Esophagus (tissue), 2 donors: Measurements from ENCODE around the gene ERCC1. TPM values are rescaled to one million over a fixed set of nuclear protein-coding genes. Genes with fewer than 3 reads are reported as not detected.
A peak's percentile ranks its signal among the peaks of the same experiment; 100 is the strongest.

Experiments used
- H3K27ac ChIP-seq, 2 donors: one replicate each; pipeline ENCODE4 v1.5.1; 2013; ENCODE audit warnings: low read depth in 2 of 2, mild to moderate bottlenecking in 2 of 2, inconsistent platforms in 1 of 2, low read length in 1 of 2, moderate library complexity in 1 of 2
- H3K27me3 ChIP-seq, 2 donors: one replicate each; pipeline ENCODE4 v1.6.1; 2013; ENCODE audit warnings: low read length in 2 of 2, control low read depth in 1 of 2, mild to moderate bottlenecking in 1 of 2; ENCODE audit not compliant: insufficient read depth in 2 of 2, control insufficient read depth in 1 of 2
- H3K36me3 ChIP-seq, 2 donors: one replicate each; pipeline ENCODE4 v1.6.1; 2013; ENCODE audit warnings: low read length in 1 of 2; ENCODE audit not compliant: control insufficient read depth in 2 of 2, insufficient read depth in 2 of 2
- H3K4me1 ChIP-seq, 2 donors: one replicate each; pipeline ENCODE4 v1.6.1; 2013; ENCODE audit warnings: low read length in 1 of 2; ENCODE audit not compliant: control insufficient read depth in 2 of 2, insufficient read depth in 2 of 2
- H3K4me3 ChIP-seq, 2 donors: one replicate each; pipeline ENCODE4 v1.5.1; 2013; ENCODE audit warnings: low read length in 2 of 2, mild to moderate bottlenecking in 2 of 2, low read depth in 1 of 2, moderate library complexity in 1 of 2
- H3K9me3 ChIP-seq, 2 donors: one replicate each; pipeline ENCODE4 v1.6.1; 2013; ENCODE audit warnings: mild to moderate bottlenecking in 2 of 2, low read depth in 1 of 2, low read length in 1 of 2, moderate library complexity in 1 of 2; ENCODE audit not compliant: control insufficient read depth in 2 of 2, insufficient read depth in 1 of 2
- WGBS, 2 donors: extraction: QIAGEN DNeasy Blood & Tissue Kit; methylation state at CpG; one replicate each; pipeline ENCODE4 v1.1.7; 2013; 5-methylcytosine and 5-hydroxymethylcytosine counted together
- polyA plus RNA-seq, 2 donors: library from polyadenylated mRNA; stranded (reverse); fragments of 200-250 nt; gene quantifications; one replicate each; pipeline ENCODE4 v1.2.3, GENCODE V29; 2013
- donor health status: healthy with polysubstance abuse.
- donor health status: Bipolar disorder and iron deficiency.

Gene ERCC1
- polyA plus RNA-seq, 2 donors = 33.3 to 33.4 TPM

- Histone ChIP-seq H3K27ac (peak overlapping the region; percentile 95 to 97), H3K4me3 (peak overlapping the region; percentile 69 to 75), H3K27me3 (no peaks in the 10 kb centered on the region), H3K4me1 (peaks cover 5 to 15% of the 10 kb centered on the region in 2 donors), H3K9me3 (no peaks in the 10 kb centered on the region), H3K36me3 (no peaks in the 10 kb centered on the region)
- WGBS, 2 donors = 0% methylated on average over 17 to 19 of the region's 19 CpGs
These were observed 45.0 kb upstream of the ERCC1 start for GRCh38 chr19:45468803-45469131.

GRCh38 chr19:45468159-45468651 lies 44.5 kb upstream of the ERCC1 start:
- Histone ChIP-seq H3K4me1 (peaks cover 5 to 15% of the 10 kb centered on the region in 2 donors), H3K9me3 (no peaks in the 10 kb centered on the region), H3K4me3 (peak overlapping the region; percentile 69 to 75), H3K36me3 (no peaks in the 10 kb centered on the region), H3K27ac (peak overlapping the region; percentile 95 to 97), H3K27me3 (no peaks in the 10 kb centered on the region)
- WGBS, 2 donors = 1% methylated on average over 31 of the region's 31 CpGs

DNA sequence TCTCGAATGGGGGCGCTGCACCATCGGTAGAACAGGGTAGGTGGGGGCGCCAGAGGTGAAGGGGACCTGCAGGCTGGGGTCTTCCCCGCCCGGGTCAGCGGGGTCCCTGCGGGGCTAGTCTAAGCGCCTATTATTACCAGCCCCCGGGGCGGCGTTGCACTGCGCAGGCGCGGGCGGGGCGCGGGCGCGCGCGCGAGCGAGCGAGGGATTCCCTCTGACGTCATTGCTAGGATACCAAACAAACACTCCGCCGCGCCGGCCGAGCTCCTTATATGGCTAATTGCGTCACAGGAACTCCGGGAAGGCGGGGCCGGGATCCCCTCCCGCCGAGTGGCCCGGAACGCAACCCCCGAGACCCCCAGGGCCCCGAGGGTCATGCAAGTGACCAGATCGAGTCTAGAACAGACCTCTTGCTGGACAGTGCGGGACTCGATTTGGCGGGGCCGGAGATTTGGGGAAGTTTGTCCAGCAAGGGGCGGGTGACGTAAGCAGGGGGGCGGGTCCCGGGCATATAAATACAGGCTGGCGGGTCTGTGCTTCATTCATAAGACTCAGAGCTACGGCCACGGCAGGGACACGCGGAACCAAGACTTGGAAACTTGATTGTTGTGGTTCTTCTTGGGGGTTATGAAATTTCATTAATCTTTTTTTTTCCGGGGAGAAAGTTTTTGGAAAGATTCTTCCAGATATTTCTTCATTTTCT lies 43.9 kb upstream of the ERCC1 start, which contains the start of gene FOSB:
Gene FOSB, plus strand, starts transcription at position 541 of the 703 bp plus-strand sequence. CDS start 591 bp downstream, outside the sequence.
- Histone ChIP-seq H3K27ac (peak within 1 kb of the TSS; percentile 95 to 97), H3K9me3 (no peaks in the 10 kb centered on the region), H3K27me3 (no peaks in the 10 kb centered on the region), H3K4me3 (peak within 1 kb of the TSS; percentile 69 to 75), H3K36me3 (no peaks in the 10 kb centered on the region), H3K4me1 (peaks cover 5 to 15% of the 10 kb centered on the region in 2 donors)
- WGBS, 2 donors = 0% methylated on average over 55 to 56 of the region's 56 CpGs

GRCh38 chr19:45467115-45467455 lies 43.4 kb upstream of the ERCC1 start:
- H3K4me3 ChIP-seq = peak overlapping the region; percentile 2 to 75
- WGBS, 2 donors = 2% methylated on average over 11 of the region's 11 CpGs
- H3K36me3 ChIP-seq = no peaks in the 10 kb centered on the region
- peak overlapping the region; percentile 9 to 36 for H3K27ac ChIP-seq
- H3K27me3 ChIP-seq = no peaks in the 10 kb centered on the region
- H3K4me1 ChIP-seq = peaks cover 5 to 15% of the 10 kb centered on the region in 2 donors
- no peaks in the 10 kb centered on the region for H3K9me3 ChIP-seq

- Histone ChIP-seq H3K4me3 (no peak overlapping the region), H3K27ac (no peak overlapping the region), H3K27me3 (no peaks in the 10 kb centered on the region), H3K9me3 (no peaks in the 10 kb centered on the region), H3K4me1 (peaks cover 5 to 6% of the 10 kb centered on the region in 2 donors), H3K36me3 (no peaks in the 10 kb centered on the region)
- 59 to 68% methylated on average over 8 of the region's 8 CpGs for WGBS, 2 donors
These were observed 41.2 kb upstream of the ERCC1 start for GRCh38 chr19:45464852-45465441.

- no peaks in the 10 kb centered on the region for H3K27me3 ChIP-seq
- 87 to 93% methylated on average over 2 of the region's 2 CpGs for WGBS, 2 donors
- no peaks in the 10 kb centered on the region for H3K9me3 ChIP-seq
- no peak overlapping the region for H3K4me3 ChIP-seq
- H3K27ac ChIP-seq = no peak overlapping the region
- H3K36me3 ChIP-seq = no peaks in the 10 kb centered on the region
- H3K4me1 ChIP-seq = peaks cover 4 to 5% of the 10 kb centered on the region in 2 donors
These were observed 40.6 kb upstream of the ERCC1 start for GRCh38 chr19:45464274-45464673.

DNA sequence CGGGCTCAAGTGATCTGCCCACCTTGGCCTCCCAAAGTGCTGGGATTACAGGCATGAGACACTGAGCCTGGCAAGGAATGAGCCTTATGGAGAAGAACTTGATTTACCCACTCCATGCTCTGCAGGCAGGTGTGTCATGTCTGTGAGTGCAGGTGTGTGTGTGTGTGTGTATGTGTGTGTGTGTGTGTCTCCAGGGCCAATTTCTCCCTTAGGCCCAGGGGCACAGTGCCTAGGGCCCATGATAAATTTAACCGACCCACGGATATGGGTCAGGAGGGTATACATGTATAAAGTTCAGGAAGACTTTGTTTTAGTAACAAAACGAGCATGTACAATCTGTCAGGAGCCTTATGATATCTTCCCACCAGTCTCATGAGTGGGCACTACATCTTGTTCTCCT lies 39.5 kb upstream of the ERCC1 start:
- Histone ChIP-seq H3K27ac (no peak overlapping the region), H3K9me3 (no peaks in the 10 kb centered on the region), H3K36me3 (no peaks in the 10 kb centered on the region), H3K4me1 (peaks cover 0 to 2% of the 10 kb centered on the region in 2 donors), H3K4me3 (no peak overlapping the region), H3K27me3 (no peaks in the 10 kb centered on the region)
- 76% methylated on average over 4 of the region's 4 CpGs for WGBS, 2 donors

- WGBS, 2 donors = 71 to 73% methylated on average over 4 of the region's 4 CpGs
- H3K4me1 ChIP-seq = no peaks in the 10 kb centered on the region
- no peaks in the 10 kb centered on the region for H3K36me3 ChIP-seq
These were observed 38.5 kb upstream of the ERCC1 start for GRCh38 chr19:45462174-45462573.

DNA sequence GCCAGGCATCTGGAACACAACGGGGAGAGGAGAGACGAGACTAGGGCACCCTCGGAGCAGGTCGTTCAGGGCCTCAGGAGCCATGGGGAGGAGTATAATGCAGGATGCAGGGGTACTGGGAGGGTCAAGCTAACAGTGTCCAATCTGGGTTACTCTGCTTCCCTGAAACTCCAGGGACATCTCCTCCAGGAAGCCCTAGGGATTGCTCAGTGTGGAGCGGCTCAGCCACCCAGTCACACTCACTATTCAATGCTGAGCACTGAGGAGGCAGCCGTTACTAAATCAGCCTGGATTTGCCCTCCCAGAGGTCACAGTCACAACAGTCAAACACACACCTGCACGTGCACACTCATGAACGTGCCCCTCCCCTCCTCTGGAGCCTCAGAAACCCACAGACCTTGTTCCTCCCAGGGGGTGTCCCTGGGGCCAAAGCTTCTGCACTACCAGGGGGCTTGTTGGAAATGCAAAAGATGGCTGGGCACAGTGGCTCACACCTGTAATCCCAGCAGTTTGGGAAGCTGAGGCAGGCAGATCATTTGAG lies 37.2 kb upstream of the ERCC1 start:
- whole genome bisulfite sequencing, 2 donors = 53 to 56% methylated on average over 8 of the region's 8 CpGs
- Histone ChIP-seq H3K27ac (no peak overlapping the region), H3K4me3 (no peak overlapping the region), H3K4me1 (peaks cover 2 to 6% of the 10 kb centered on the region in 2 donors), H3K9me3 (no peaks in the 10 kb centered on the region), H3K36me3 (no peaks in the 10 kb centered on the region), H3K27me3 (no peaks in the 10 kb centered on the region)

More at GRCh38 chr19:45462174-45462573, 38.5 kb upstream of the ERCC1 start:
- Histone ChIP-seq H3K27me3 (no peaks in the 10 kb centered on the region), H3K27ac (no peak overlapping the region), H3K4me3 (no peak overlapping the region), H3K9me3 (no peaks in the 10 kb centered on the region)
